Activated naive CD8-positive, alpha-beta T cell treated with anti-CD3 and anti-CD28 coated beads, Interleukin-2, amount 10 ng/mL, durations not matched to agents 7 days and 5 days (primary cell): ENCODE results near the gene PRUNE2. TPM values are rescaled to one million over a fixed set of nuclear protein-coding genes. Genes with fewer than 3 reads are reported as not detected.
"Not testable (repeated sequence)": the region's sequence is repeated elsewhere in the genome, so short reads cannot be mapped to it uniquely, and the experiment has no call there.

ENCODE experiments used
- ATAC-seq: fragments of 150-1000 bp; cut with Tn5 transposase; one replicate; pipeline ENCODE4 v1.10.0; 2021; ENCODE audit warnings: low read depth, moderate library complexity
- POLR2A ChIA-PET: fragments of 350-600 bp; sonication (Branson Sonifier 250); formaldehyde crosslinking; loops from one replicate; lab custom pipeline; 2021; ENCODE audit warnings: antibody characterized with exemption; lab: Charles Lee
- DNase-seq: peaks from one replicate; pipeline ENCODE4 v3.0.0; 2021
- H3K27ac Mint-ChIP-seq: one replicate; pipeline ENCODE4 v1.8.0; 2022; ENCODE audit warnings: mild to moderate bottlenecking, mixed read lengths
- H3K27me3 Mint-ChIP-seq: one replicate; pipeline ENCODE4 v1.8.0; 2022; ENCODE audit warnings: mild to moderate bottlenecking, moderate library complexity, mixed read lengths
- H3K36me3 Mint-ChIP-seq: one replicate; pipeline ENCODE4 v1.8.0; 2021; ENCODE audit warnings: mild to moderate bottlenecking, mixed read lengths
- H3K4me1 Mint-ChIP-seq: one replicate; pipeline ENCODE4 v1.8.0; 2021; ENCODE audit warnings: mixed read lengths
- H3K4me3 Mint-ChIP-seq: one replicate; pipeline ENCODE4 v1.8.0; 2022; ENCODE audit warnings: mild to moderate bottlenecking, moderate library complexity, mixed read lengths
- H3K9me3 Mint-ChIP-seq: one replicate; pipeline ENCODE4 v1.8.0; 2021; ENCODE audit warnings: mixed read lengths
- total RNA-seq, 2 experiments: library from RNA; stranded (reverse); gene quantifications; one replicate each; pipeline ENCODE4 v1.2.3, GENCODE V29; 2021

Gene PRUNE2
- total RNA-seq, 2 experiments from 2014 or later, result 0.57 TPM; not detected in 1

- DNase-seq, result no peak
Measured at GRCh38 chr9:76598981-76599380, 306.9 kb downstream of the PRUNE2 start.

DNA sequence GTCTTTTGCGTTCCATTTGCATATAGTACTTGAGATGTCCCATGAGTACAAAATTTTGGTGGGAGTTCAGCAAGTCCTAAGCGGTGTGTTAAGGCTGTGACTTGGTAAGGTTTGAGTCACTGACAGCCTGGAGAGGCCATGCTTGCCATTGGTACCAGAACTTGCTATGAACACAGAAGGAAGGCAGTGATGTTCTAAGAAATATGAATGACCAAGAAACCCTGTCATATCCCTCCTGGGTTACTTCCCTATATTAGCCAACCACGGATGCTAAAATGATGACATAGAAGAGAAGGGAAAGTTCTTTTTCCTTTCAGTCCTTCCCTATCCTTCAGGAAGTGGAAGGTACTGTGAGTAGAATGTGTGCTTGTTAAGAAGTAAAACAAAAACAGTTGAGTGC is 310.3 kb downstream of the PRUNE2 start:
- H3K36me3 Mint-ChIP-seq, result no peaks in the 10 kb centered on the region
- ATAC-seq (no peak), DNase-seq (no peak)
- no peak overlapping the region for H3K27ac Mint-ChIP-seq
- H3K27me3 Mint-ChIP-seq, result peaks cover 24% of the 10 kb centered on the region
- peaks cover 4% of the 10 kb centered on the region for H3K4me1 Mint-ChIP-seq
- H3K4me3 Mint-ChIP-seq, result no peak overlapping the region
- H3K9me3 Mint-ChIP-seq, result no peaks in the 10 kb centered on the region
- POLR2A ChIA-PET, result interaction anchor here (0.7 kb wide), 1 partner anchor 12 kb away, joined by 3 read pairs; no protein-coding TSS in a partner anchor

More at GRCh38 chr9:76598981-76599380, 306.9 kb downstream of the PRUNE2 start:
- Mint-ChIP-seq H3K4me3 (no peak overlapping the region), H3K9me3 (no peaks in the 10 kb centered on the region), H3K36me3 (no peaks in the 10 kb centered on the region), H3K27ac (no peak overlapping the region), H3K4me1 (no peaks in the 10 kb centered on the region), H3K27me3 (peaks cover 24% of the 10 kb centered on the region)
- POLR2A ChIA-PET, result no interaction called here
- ATAC-seq, result no peak

DNA sequence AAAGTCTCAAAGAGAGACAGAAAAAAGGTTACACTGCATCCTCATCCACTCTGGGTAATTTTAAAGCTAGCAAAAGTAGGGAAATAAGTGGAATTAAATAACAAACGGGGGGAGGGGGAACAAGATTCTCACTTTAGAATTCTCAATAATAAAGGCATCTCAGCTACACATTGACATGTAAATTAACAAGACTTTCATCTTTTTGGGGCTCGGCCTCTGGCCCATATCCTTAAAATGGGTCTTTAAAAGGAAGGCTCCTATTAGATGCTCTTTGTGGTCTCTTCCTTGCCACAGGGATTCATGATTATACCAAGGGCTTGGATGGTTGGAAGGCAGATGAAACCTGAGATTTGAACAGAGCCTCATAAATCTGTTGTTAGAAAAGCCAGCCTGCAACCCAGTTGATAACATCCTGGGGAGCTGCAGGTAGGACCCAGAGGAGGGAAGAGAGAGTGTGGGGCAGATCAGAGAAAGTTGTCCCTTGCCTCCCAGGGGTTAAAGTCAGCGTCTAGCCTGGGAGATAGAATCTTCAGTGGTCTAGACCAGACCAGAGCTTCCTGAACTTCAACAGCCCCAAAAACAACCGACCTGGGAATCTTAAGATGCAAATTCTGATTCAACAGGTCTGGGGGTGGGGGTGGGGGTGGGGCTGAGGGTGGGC is 311.0 kb downstream of the PRUNE2 start:
- POLR2A ChIA-PET, result no interaction called here
- Mint-ChIP-seq H3K9me3 (peaks cover under 1% of the 10 kb centered on the region), H3K4me3 (no peak overlapping the region)

GRCh38 chr9:76593961-76594735 is 311.8 kb downstream of the PRUNE2 start:
- DNase-seq, H3K27ac Mint-ChIP-seq, POLR2A ChIA-PET, ATAC-seq, H3K9me3 Mint-ChIP-seq, H3K4me3 Mint-ChIP-seq, H3K36me3 Mint-ChIP-seq, H3K4me1 Mint-ChIP-seq: not testable (repeated sequence)
- peaks cover 20% of the 10 kb centered on the region for H3K27me3 Mint-ChIP-seq

More for the DNA sequence above, 311.0 kb downstream of the PRUNE2 start:
- Mint-ChIP-seq H3K27ac (no peak overlapping the region), H3K27me3 (peaks cover 18% of the 10 kb centered on the region), H3K36me3 (no peaks in the 10 kb centered on the region), H3K4me1 (peaks cover 4% of the 10 kb centered on the region)
- DNase-seq, result no peak
- ATAC-seq, result no peak

DNA sequence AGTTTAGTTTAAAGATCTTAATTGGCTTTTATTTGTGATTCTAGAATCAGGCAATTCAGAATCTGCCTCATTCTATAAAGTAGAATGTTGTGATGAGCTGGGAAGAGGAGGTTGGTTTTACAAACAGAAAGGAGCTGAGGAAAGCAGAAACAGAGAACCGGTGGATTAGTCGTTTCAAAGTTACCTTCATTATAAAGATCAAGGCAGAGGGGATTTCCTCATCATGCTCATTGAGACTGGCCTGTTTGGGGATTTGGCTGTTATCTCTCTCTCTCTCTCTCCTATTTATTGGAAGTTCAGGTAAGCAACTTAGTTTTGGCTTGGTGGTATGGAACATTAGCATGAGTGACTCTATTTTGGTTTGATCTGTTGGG is 313.0 kb downstream of the PRUNE2 start:
- peaks cover 1% of the 10 kb centered on the region for H3K9me3 Mint-ChIP-seq
- no peak overlapping the region for H3K27ac Mint-ChIP-seq
- peaks cover 4% of the 10 kb centered on the region for H3K4me1 Mint-ChIP-seq
- ATAC-seq, result no peak
- H3K36me3 Mint-ChIP-seq, result no peaks in the 10 kb centered on the region
- POLR2A ChIA-PET, result interaction anchor here (0.6 kb wide), 1 partner anchor 106 kb away, joined by 3 read pairs; no protein-coding TSS in a partner anchor
- no peak for DNase-seq
- no peak overlapping the region for H3K4me3 Mint-ChIP-seq
- peaks cover 20% of the 10 kb centered on the region for H3K27me3 Mint-ChIP-seq

GRCh38 chr9:76592091-76592973 is 313.6 kb downstream of the PRUNE2 start:
- Mint-ChIP-seq H3K27me3 (peaks cover 15% of the 10 kb centered on the region), H3K9me3 (peaks cover 1% of the 10 kb centered on the region), H3K27ac (no peak overlapping the region), H3K4me1 (peaks cover 7% of the 10 kb centered on the region), H3K36me3 (no peaks in the 10 kb centered on the region), H3K4me3 (no peak overlapping the region)
- POLR2A ChIA-PET, result interaction anchor here (0.6 to 1.7 kb wide), 2 partner anchors 15 to 105 kb away, joined by 3 to 6 read pairs; no protein-coding TSS in a partner anchor
- no peak for DNase-seq
- no peak for ATAC-seq

DNA sequence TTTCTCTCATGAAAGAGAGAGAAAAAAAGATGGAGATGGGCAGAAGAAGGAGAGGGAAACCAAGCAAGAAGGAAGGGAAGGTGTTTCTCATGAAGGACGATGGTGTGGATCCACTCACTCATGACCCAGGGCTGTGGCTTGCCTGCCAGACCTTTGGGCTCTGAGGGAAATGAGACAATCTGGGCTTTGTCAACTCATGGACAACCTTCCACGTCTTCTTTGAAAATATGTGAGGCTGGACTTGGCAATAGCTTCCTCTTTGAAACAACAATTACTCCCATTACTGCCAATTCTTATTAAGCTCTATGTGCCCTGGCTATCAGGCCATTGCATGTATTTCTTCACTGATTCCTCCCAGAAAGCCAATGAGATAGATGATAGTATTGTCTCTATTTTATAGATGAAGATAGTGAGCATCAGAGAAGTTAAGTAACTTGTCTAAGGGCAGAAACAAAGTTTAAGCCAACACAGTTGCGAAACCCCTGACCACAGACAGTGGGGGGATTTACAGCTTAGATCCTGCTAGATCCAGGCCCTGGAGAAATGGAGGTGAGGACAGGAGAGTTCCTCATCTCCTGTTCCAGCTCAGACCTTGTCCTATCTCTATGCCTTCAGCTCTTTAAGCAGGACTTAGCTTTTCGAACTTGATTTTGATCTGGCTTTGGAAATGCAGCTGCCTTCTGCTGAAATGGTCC is 314.5 kb downstream of the PRUNE2 start:
- no peak for DNase-seq
- Mint-ChIP-seq H3K9me3 (peaks cover 1% of the 10 kb centered on the region), H3K27me3 (peaks cover 17% of the 10 kb centered on the region), H3K4me1 (peaks cover 8% of the 10 kb centered on the region), H3K4me3 (no peak overlapping the region), H3K36me3 (no peaks in the 10 kb centered on the region), H3K27ac (no peak overlapping the region)
- POLR2A ChIA-PET, result interaction anchor here (1.7 kb wide), 1 partner anchor 14 kb away, joined by 6 read pairs; no protein-coding TSS in a partner anchor
- ATAC-seq, result no peak

- Mint-ChIP-seq H3K36me3 (no peaks in the 10 kb centered on the region), H3K4me1 (peaks cover 8% of the 10 kb centered on the region), H3K27me3 (peaks cover 19% of the 10 kb centered on the region), H3K27ac (no peak overlapping the region), H3K9me3 (peaks cover 1% of the 10 kb centered on the region), H3K4me3 (no peak overlapping the region)
- POLR2A ChIA-PET, result no interaction called here
- ATAC-seq, result no peak
- no peak for DNase-seq
Measured at GRCh38 chr9:76588316-76588715, 317.6 kb downstream of the PRUNE2 start.

GRCh38 chr9:76586390-76587314 is 319.3 kb downstream of the PRUNE2 start:
- Mint-ChIP-seq H3K4me1 (peaks cover 4% of the 10 kb centered on the region), H3K27ac (no peak overlapping the region), H3K9me3 (peaks cover 1% of the 10 kb centered on the region), H3K36me3 (no peaks in the 10 kb centered on the region), H3K4me3 (no peak overlapping the region), H3K27me3 (peaks cover 20% of the 10 kb centered on the region)
- POLR2A ChIA-PET, result no interaction called here
- ATAC-seq (no peak), DNase-seq (no peak)

- Mint-ChIP-seq H3K27me3 (peaks cover 19% of the 10 kb centered on the region), H3K36me3 (no peaks in the 10 kb centered on the region), H3K9me3 (peaks cover 1% of the 10 kb centered on the region), H3K4me1 (peaks cover 4% of the 10 kb centered on the region), H3K27ac (no peak overlapping the region), H3K4me3 (no peak overlapping the region)
- ATAC-seq, result no peak
- DNase-seq, result no peak
- POLR2A ChIA-PET, result no interaction called here
Measured at GRCh38 chr9:76585487-76586389, 320.2 kb downstream of the PRUNE2 start.

DNA sequence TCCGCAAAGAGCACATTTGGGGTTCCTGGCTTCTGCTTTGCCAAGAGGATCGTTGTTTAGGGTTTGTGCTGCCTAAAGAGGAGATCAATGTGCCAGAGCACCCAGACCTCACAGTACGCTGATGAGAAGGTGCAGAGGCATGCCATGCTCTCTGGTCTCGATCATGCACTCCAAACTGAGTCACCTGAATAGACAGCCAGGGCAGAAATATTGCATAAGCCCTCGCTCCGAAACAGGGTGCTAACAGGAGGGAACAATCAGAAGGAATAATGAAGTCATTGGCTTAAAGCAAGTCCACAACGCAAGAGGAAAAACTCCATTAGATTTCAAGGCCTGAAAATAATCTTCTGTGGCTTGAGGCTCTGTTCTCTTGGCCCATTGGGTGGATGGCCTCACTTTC is 322.7 kb downstream of the PRUNE2 start:
- Mint-ChIP-seq H3K27me3 (peaks cover 21% of the 10 kb centered on the region), H3K9me3 (no peaks in the 10 kb centered on the region), H3K4me1 (peaks cover 8% of the 10 kb centered on the region), H3K4me3 (no peak overlapping the region), H3K36me3 (peaks cover 3% of the 10 kb centered on the region), H3K27ac (no peak overlapping the region)
- ATAC-seq (no peak), DNase-seq (no peak)
- POLR2A ChIA-PET, result interaction anchor here (0.6 kb wide), 1 partner anchor 13 kb away, joined by 3 read pairs; no protein-coding TSS in a partner anchor
